Endothelial cell of umbilical vein (primary cell): ENCODE data around the gene NBEA. TPM values are rescaled to one million over a fixed set of nuclear protein-coding genes. Genes with fewer than 3 reads are reported as not detected.

Experiments
- BruUV-seq: library from RNA; stranded (reverse); fragments of 400-500 nt; replicated peaks from 2 replicates; lab custom pipeline; 2021; lab: Mats Ljungman, UMichigan
- CTCF ChIA-PET: fragments of 300-600, 350-600 bp; sonication (Branson Sonifier 250); formaldehyde crosslinking; loops from one replicate; lab custom pipeline; 2021; ENCODE audit warnings: antibody characterized with exemption, inconsistent platforms; lab: Charles Lee
- POLR2A ChIA-PET: fragments of 300-600, 350-600 bp; sonication (Branson Sonifier 250); formaldehyde crosslinking; loops from one replicate; lab custom pipeline; 2021; ENCODE audit warnings: antibody characterized with exemption, inconsistent platforms; lab: Charles Lee
- DNase-seq: peaks from one replicate; pipeline ENCODE4 v3.0.0-alpha.2; 2011; ENCODE audit warnings: low read depth, low spot score
- FAIRE-seq: peaks from 2 replicates; lab custom pipeline; 2011; peaks lifted over from hg19 to GRCh38; lab: Jason Lieb, UNC
- H2AFZ ChIP-seq: 2 replicates; pipeline ENCODE4 v1.6.0; 2012; ENCODE audit warnings: low read depth, low read length, control low read depth, inconsistent platforms
- H3K27ac ChIP-seq: 2 replicates; pipeline ENCODE4 v1.5.1; 2011; ENCODE audit warnings: low read depth, mild to moderate bottlenecking, control low read depth, low read length, moderate library complexity; ENCODE audit not compliant: insufficient read depth
- H3K27me3 ChIP-seq, 2 experiments: 2 replicates each; pipeline versions ENCODE4 v1.6.0 to v1.6.1; 2011; ENCODE audit warnings: low read length in 2 of 2, mixed read lengths in 1 of 2; ENCODE audit not compliant: control insufficient read depth in 2 of 2, insufficient read depth in 2 of 2
- H3K36me3 ChIP-seq, 2 experiments: 2 replicates in 1 of 2; 3 replicates in 1 of 2; pipeline ENCODE4 v1.5.1; 2011; ENCODE audit warnings: low read length in 2 of 2, mild to moderate bottlenecking in 1 of 2, moderate library complexity in 1 of 2; ENCODE audit not compliant: control insufficient read depth in 2 of 2, insufficient read depth in 2 of 2; ENCODE audit errors: extremely low read depth in 1 of 2
- H3K4me1 ChIP-seq: 3 replicates; pipeline ENCODE4 v1.5.1; 2011; ENCODE audit warnings: mild to moderate bottlenecking, low read length; ENCODE audit not compliant: control insufficient read depth, insufficient read depth; ENCODE audit errors: extremely low read depth
- H3K4me2 ChIP-seq: 2 replicates; pipeline ENCODE4 v1.6.1; 2011; ENCODE audit warnings: low read length, control low read depth, mixed read lengths; ENCODE audit not compliant: insufficient read depth
- H3K4me3 ChIP-seq, 3 experiments: fragments of 200-600 bp in 1 of 3; sonication (generic), shearing (Covaris generic) in 1 of 3; replicated peaks in 1 of 3; 2 replicates each; pipeline ENCODE4 v1.5.1; 2011 to 2016; ENCODE audit warnings: control low read depth in 3 of 3, low read length in 3 of 3, mild to moderate bottlenecking in 2 of 3, inconsistent platforms in 1 of 3, low read depth in 1 of 3, moderate library complexity in 1 of 3; ENCODE audit not compliant: insufficient read depth in 1 of 3
- H3K79me2 ChIP-seq: 2 replicates; pipeline ENCODE4 v1.6.0; 2012; ENCODE audit warnings: low read length, inconsistent platforms; ENCODE audit not compliant: control insufficient read depth, insufficient read depth
- H3K9ac ChIP-seq: replicated peaks from 2 replicates; pipeline ENCODE3; 2011; ENCODE audit warnings: low read length, control low read depth; ENCODE audit not compliant: insufficient read depth; ENCODE audit errors: extremely low read depth
- H3K9me1 ChIP-seq: replicated peaks from 3 replicates; pipeline ENCODE4 v1.6.0; 2011; ENCODE audit warnings: mild to moderate bottlenecking, low read length; ENCODE audit not compliant: control insufficient read depth, insufficient read depth; ENCODE audit errors: extremely low read depth
- H3K9me3 ChIP-seq: replicated peaks from 2 replicates; pipeline ENCODE4 v1.5.1; 2012; ENCODE audit warnings: low read length, inconsistent platforms; ENCODE audit not compliant: control insufficient read depth, insufficient read depth
- H4K20me1 ChIP-seq: replicated peaks from 2 replicates; pipeline ENCODE3; 2011; ENCODE audit warnings: mild to moderate bottlenecking, low read length; ENCODE audit not compliant: control insufficient read depth, insufficient read depth; ENCODE audit errors: extremely low read depth
- CTCF ChIP-seq, 2 donors: IDR thresholded peaks; 1 replicate in 1 of 2; 2 replicates in 1 of 2; pipeline ENCODE4 v1.5.1; 2011; ENCODE audit warnings: low read length in 2 of 2, mild to moderate bottlenecking in 2 of 2, moderate library complexity in 2 of 2, control low read depth in 1 of 2, inconsistent platforms in 1 of 2, low read depth in 1 of 2; ENCODE audit not compliant: insufficient read depth in 1 of 2; ENCODE audit errors: extremely low read depth in 1 of 2
- EZH2 ChIP-seq: IDR thresholded peaks from 2 replicates; pipeline ENCODE4 v1.6.1; 2012; ENCODE audit warnings: borderline replicate concordance, low read depth, mild to moderate bottlenecking, moderate library complexity, low read length, inconsistent platforms; ENCODE audit not compliant: severe bottlenecking
- FOS ChIP-seq: IDR thresholded peaks from 2 replicates; pipeline ENCODE4 v1.6.1; 2011; ENCODE audit warnings: mild to moderate bottlenecking, low read length, moderate library complexity, borderline replicate concordance; ENCODE audit not compliant: insufficient read depth
- GATA2 ChIP-seq: IDR thresholded peaks from 2 replicates; pipeline ENCODE4 v1.7.0; 2011; ENCODE audit warnings: low read depth, mild to moderate bottlenecking, moderate library complexity, mixed read lengths, low read length; ENCODE audit not compliant: insufficient read length, insufficient read depth
- JUN ChIP-seq: IDR thresholded peaks from 2 replicates; pipeline ENCODE4 v1.6.1; 2011; ENCODE audit warnings: borderline replicate concordance, low read depth; ENCODE audit not compliant: insufficient read length, insufficient read depth
- MYC ChIP-seq: IDR thresholded peaks from one replicate; pipeline ENCODE4 v1.6.1; 2011; ENCODE audit warnings: mild to moderate bottlenecking, low read depth, low read length
- POLR2A ChIP-seq: IDR thresholded peaks from 2 replicates; pipeline ENCODE4 v1.6.1; 2012; ENCODE audit warnings: low read depth, mild to moderate bottlenecking, control low read depth, low read length
- POLR2AphosphoS5 ChIP-seq: IDR thresholded peaks from 2 replicates; pipeline ENCODE4 v1.6.1; 2012; ENCODE audit warnings: low read depth, mild to moderate bottlenecking, control low read depth, low read length, moderate library complexity; ENCODE audit not compliant: insufficient read depth
- dilution Hi-C: fragments of 300-500 bp; cut with MboI; formaldehyde crosslinking; loops from one replicate; pipeline ENCODE4 v1.15.0; 2019; ENCODE audit warnings: low sequenced_read_pairs; ENCODE audit not compliant: extremely low pct_ligation_motif_present
- intact Hi-C: fragments of 100-400 bp; cut with micrococcal nuclease; formaldehyde crosslinking; loops from one replicate; pipeline ENCODE4 v1.10.0; 2022
- polyA plus RNA-seq, 4 experiments: library from polyadenylated mRNA; depleted of rRNA in 3 of 4; stranded (reverse) in 3 of 4; unstranded in 1 of 4; fragments of >200 nt; gene quantifications; 2 replicates each; pipeline versions ENCODE4 v1.2.1 to v1.2.3, GENCODE V29; 2011 to 2012; ENCODE audit warnings: missing spikeins in 1 of 4
- total RNA-seq: library from RNA; stranded (reverse); gene quantifications from 2 replicates; pipeline ENCODE4 v1.2.3, GENCODE V29; 2021
- TF ChIP-seq, protein P1 (sequence below): IDR thresholded peaks from 2 replicates; pipeline ENCODE4 v1.6.1; 2011; ENCODE audit not compliant: insufficient read depth, insufficient read length

NBEA gene
- total and polyA plus RNA-seq, 2 donors (not counting 3 experiments of a cell fraction or from before 2014, with no cell fraction given): 3.0 to 4.8 TPM

DNA sequence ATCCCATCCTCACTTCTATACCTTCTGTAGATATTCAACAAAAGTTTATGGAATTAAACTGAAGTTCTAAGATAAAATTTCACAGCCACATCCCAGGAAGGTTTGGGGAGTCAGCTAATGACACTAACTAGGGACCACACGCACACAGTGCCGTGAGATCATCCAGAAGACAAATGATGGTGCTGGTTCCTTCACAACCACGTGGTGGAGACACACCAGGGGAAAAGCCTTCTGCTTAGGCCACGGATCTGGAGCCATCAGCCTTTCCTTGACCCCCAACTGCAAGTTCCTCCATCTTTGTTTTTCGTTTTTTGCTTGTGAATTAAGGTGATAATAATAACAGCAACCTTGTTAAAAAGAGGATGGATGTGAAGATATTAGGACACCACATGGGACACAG, 776.0 kb downstream of the NBEA start:
- no peak for DNase-seq
- H2AFZ ChIP-seq: no peak overlapping the region
- no peak for FAIRE-seq
- H3K27ac ChIP-seq: no peak overlapping the region
- TF ChIP-seq MYC (no peak), POLR2A (no peak), EZH2 (no peak), CTCF (IDR thresholded peaks at IDR 0.05; ENCODE audit: extremely low read depth in 1 of 2, insufficient read depth in 1 of 2, low read depth in 1 of 2, low read length in 2 of 2) (no peak)
- CTCF ChIA-PET: interaction anchor here (1.3 to 2.0 kb wide), 3 partner anchors 9 to 235 kb away, joined by 3 to 5 read pairs (median 4); no protein-coding TSS in a partner anchor
- no peaks in the 10 kb centered on the region for H4K20me1 ChIP-seq
- H3K36me3 ChIP-seq: no peaks in the 10 kb centered on the region
- no peaks in the 10 kb centered on the region for H3K9me1 ChIP-seq
- H3K9me3 ChIP-seq: no peaks in the 10 kb centered on the region
- BruUV-seq: no TSS peak
- no peaks in the 10 kb centered on the region for H3K4me1 ChIP-seq
- no peaks in the 10 kb centered on the region for H3K79me2 ChIP-seq
- H3K27me3 ChIP-seq: peaks cover 0 to 3% of the 10 kb centered on the region in 2 experiments
- H3K4me3 ChIP-seq: no peak overlapping the region
- POLR2A ChIA-PET: no interaction called here
- no peak overlapping the region for H3K9ac ChIP-seq
- dilution Hi-C loops: no loop called here
- intact Hi-C loops: no loop called here
- no peak overlapping the region for H3K4me2 ChIP-seq

GRCh38 chr13:35720290-35720689, 778.2 kb downstream of the NBEA start:
- dilution Hi-C loops (no loop called here), intact Hi-C loops (loop anchor here (2.0 to 5.0 kb wide), 3 partner anchors 233 to 1843 kb away; no protein-coding TSS in a partner anchor)
- H3K9ac ChIP-seq: no peak overlapping the region
- peaks cover 10% of the 10 kb centered on the region for H3K4me1 ChIP-seq
- TF ChIP-seq, protein P1, sequence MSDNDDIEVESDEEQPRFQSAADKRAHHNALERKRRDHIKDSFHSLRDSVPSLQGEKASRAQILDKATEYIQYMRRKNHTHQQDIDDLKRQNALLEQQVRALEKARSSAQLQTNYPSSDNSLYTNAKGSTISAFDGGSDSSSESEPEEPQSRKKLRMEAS: no peak
- TF ChIP-seq MYC (no peak), POLR2A (no peak), POLR2AphosphoS5 (no peak), FOS (no peak), GATA2 (no peak), EZH2 (no peak), JUN (no peak), CTCF (IDR thresholded peaks at IDR 0.05; ENCODE audit: extremely low read depth in 1 of 2, insufficient read depth in 1 of 2, low read depth in 1 of 2, low read length in 2 of 2) (no peak)
- no peak overlapping the region for H3K4me2 ChIP-seq
- no peaks in the 10 kb centered on the region for H4K20me1 ChIP-seq
- H2AFZ ChIP-seq: no peak overlapping the region
- H3K4me3 ChIP-seq: no peak overlapping the region
- no peaks in the 10 kb centered on the region for H3K36me3 ChIP-seq
- no peak for FAIRE-seq
- peaks cover 0 to 3% of the 10 kb centered on the region in 2 experiments for H3K27me3 ChIP-seq
- no peaks in the 10 kb centered on the region for H3K9me3 ChIP-seq
- BruUV-seq: no TSS peak
- no peak overlapping the region for H3K27ac ChIP-seq
- H3K79me2 ChIP-seq: no peaks in the 10 kb centered on the region
- POLR2A ChIA-PET: no interaction called here
- CTCF ChIA-PET: interaction anchor here (0.6 kb wide), 1 partner anchor 556 kb away, joined by 3 read pairs; no protein-coding TSS in a partner anchor
- no peak for DNase-seq
- no peaks in the 10 kb centered on the region for H3K9me1 ChIP-seq
